Measurements from ENCODE around the gene UFD1. TPM values are rescaled to one million over a fixed set of nuclear protein-coding genes. Genes with fewer than 3 reads are reported as not detected.
"Not testable (repeated sequence)": the region's sequence is repeated elsewhere in the genome, so short reads cannot be mapped to it uniquely, and the experiment has no call there.

UFD1 gene
- total and polyA plus RNA-seq, 12 donors, result 31.5 to 79.4 (median 43.5) TPM

- H3K9me3 ChIP-seq, result no peaks in the 10 kb centered on the region
Measured at GRCh38 chr22:19446603-19447329, 32.2 kb downstream of the UFD1 start.

DNA sequence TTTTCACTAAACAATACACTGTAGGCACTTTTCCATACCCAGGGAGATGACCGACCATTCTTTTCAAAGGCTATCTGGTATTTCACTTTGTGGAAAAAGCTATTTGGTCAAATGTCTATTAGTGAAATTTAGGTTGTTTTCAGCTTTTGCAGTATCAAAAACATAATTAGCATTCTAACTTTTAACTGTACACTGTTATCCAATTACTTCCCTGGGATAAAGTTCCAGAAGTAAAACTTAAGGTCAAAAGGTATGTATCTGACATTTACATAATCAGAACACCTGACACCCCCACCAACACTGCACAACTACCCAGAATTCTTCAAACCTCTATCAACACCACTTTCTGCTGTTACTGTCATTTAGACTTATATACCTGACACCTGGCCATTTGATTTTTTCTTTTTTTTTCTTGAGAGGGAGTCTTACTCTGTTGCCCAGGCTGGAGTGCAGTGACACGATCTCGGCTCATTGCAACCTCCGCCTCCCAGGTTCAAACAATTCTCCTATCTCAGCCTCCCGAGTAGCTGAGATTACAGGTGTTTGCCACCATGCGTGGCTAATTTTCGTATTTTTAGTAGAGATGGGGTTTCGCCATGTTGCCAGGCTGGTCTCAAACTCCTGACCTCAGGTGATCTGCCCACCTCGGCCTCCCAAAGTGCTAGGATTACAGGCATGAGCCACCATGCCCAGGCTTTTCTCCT, 33.6 kb downstream of the UFD1 start:
- H3K9me3 ChIP-seq, H3K27me3 ChIP-seq, H3K4me3 ChIP-seq, DNase-seq, ATAC-seq: not testable (repeated sequence)
- peaks cover 0 to 55% (median 0%) of the 10 kb centered on the region in 9 donors for H3K36me3 ChIP-seq
- WGBS, 2 donors, result 82 to 87% methylated on average over 9 of the region's 9 CpGs
- intact Hi-C loops (cut with DNase I), result loop anchor here in 2 of 10 donors (5.0 to 10.0 kb wide), 2 partner anchors 151 to 153 kb away; partner anchors contain the start of gene CLTCL1 (in 2 of the 2)
- peaks cover 20 to 66% (median 42%) of the 10 kb centered on the region in 9 donors for H3K4me1 ChIP-seq
- H3K27ac ChIP-seq, result peak overlapping the region in 1 of 10 donors; percentile 45

More at GRCh38 chr22:19446603-19447329, 32.2 kb downstream of the UFD1 start:
- TF ChIP-seq, protein P1, sequence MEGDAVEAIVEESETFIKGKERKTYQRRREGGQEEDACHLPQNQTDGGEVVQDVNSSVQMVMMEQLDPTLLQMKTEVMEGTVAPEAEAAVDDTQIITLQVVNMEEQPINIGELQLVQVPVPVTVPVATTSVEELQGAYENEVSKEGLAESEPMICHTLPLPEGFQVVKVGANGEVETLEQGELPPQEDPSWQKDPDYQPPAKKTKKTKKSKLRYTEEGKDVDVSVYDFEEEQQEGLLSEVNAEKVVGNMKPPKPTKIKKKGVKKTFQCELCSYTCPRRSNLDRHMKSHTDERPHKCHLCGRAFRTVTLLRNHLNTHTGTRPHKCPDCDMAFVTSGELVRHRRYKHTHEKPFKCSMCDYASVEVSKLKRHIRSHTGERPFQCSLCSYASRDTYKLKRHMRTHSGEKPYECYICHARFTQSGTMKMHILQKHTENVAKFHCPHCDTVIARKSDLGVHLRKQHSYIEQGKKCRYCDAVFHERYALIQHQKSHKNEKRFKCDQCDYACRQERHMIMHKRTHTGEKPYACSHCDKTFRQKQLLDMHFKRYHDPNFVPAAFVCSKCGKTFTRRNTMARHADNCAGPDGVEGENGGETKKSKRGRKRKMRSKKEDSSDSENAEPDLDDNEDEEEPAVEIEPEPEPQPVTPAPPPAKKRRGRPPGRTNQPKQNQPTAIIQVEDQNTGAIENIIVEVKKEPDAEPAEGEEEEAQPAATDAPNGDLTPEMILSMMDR (IDR thresholded peaks at IDR 0.05), result no peak
- peaks cover 20 to 56% (median 37%) of the 10 kb centered on the region in 9 donors for H3K4me1 ChIP-seq
- H3K36me3 ChIP-seq, result peaks cover 0 to 59% (median 0%) of the 10 kb centered on the region in 9 donors
- ATAC-seq, result peak in 7 of 8 donors; percentile 1 to 22 (median 6)
- H3K27ac ChIP-seq, result peak overlapping the region; percentile 87 to 97 (median 93)
- intact Hi-C loops (cut with DNase I), result loop anchor here in 4 of 10 donors (1.0 to 10.0 kb wide), 5 partner anchors 14 to 154 kb away; partner anchors contain the start of genes CLTCL1 (in 2 of the 4), MRPL40 (in 2 of the 4), CDC45 (in 1 of the 4) and UFD1 (in 1 of the 4)
- 22 to 23% methylated on average over 22 of the region's 22 CpGs for WGBS, 2 donors
- DNase-seq, result no peak
- no peaks in the 10 kb centered on the region for H3K27me3 ChIP-seq
- peak overlapping the region; percentile 64 to 97 (median 91) for H3K4me3 ChIP-seq

- H3K9me3 ChIP-seq, result no peaks in the 10 kb centered on the region
- H3K27me3 ChIP-seq, result no peaks in the 10 kb centered on the region
- H3K4me3 ChIP-seq, result no peak overlapping the region
- no peak overlapping the region for H3K27ac ChIP-seq
- ATAC-seq, result no peak
- no peak for DNase-seq
- TF ChIP-seq, protein P1 (IDR thresholded peaks at IDR 0.05), result no peak
- intact Hi-C loops (cut with DNase I), result loop anchor here in 1 of 10 donors (10.0 kb wide), 1 partner anchor 149 kb away; the partner anchor contains the start of gene CLTCL1
- H3K36me3 ChIP-seq, result peaks cover 0 to 52% (median 0%) of the 10 kb centered on the region in 9 donors
- peaks cover 20 to 67% (median 43%) of the 10 kb centered on the region in 9 donors for H3K4me1 ChIP-seq
- 80 to 91% methylated on average over 7 of the region's 7 CpGs for WGBS, 2 donors
Measured at GRCh38 chr22:19443544-19444211, 35.3 kb downstream of the UFD1 start.

DNA sequence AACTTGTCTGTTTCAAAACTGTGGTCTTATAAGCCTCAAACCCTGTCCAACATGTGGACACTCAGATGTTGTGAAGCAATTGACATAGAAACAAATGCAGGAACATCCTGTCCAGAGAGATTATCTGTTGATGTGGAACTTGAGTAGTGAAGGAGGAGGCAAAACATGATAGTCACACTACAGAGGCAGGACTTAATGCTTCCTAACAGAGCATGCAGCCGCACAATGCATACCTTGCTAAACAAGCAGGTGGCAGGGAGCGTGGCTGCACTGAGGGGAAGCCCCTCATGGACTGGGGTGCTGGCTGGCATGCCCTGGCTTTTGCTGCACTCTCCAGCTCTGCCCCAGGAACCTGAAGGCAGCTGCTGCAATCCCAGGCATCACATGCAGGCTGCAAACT, 36.8 kb downstream of the UFD1 start:
- TF ChIP-seq, protein P1 (IDR thresholded peaks at IDR 0.05), result no peak
- H3K4me3 ChIP-seq, result no peak overlapping the region
- peaks cover 0 to 67% (median 0%) of the 10 kb centered on the region in 9 donors for H3K36me3 ChIP-seq
- H3K27ac ChIP-seq, result no peak overlapping the region
- intact Hi-C loops (cut with DNase I), result loop anchor here in 1 of 10 donors (10.0 kb wide), 1 partner anchor 147 kb away; the partner anchor contains the start of gene CLTCL1
- H3K4me1 ChIP-seq, result peaks cover 16 to 64% (median 35%) of the 10 kb centered on the region in 9 donors
- ATAC-seq (no peak), DNase-seq (no peak)
- H3K9me3 ChIP-seq, result no peaks in the 10 kb centered on the region
- no peaks in the 10 kb centered on the region for H3K27me3 ChIP-seq
- 79 to 86% methylated on average over 2 of the region's 2 CpGs for WGBS, 2 donors

All from heart right ventricle (tissue), 16 donors.